Lower leg skin (tissue), 4 donors: ENCODE data around the gene TEPSIN. TPM values are rescaled to one million over a fixed set of nuclear protein-coding genes. Genes with fewer than 3 reads are reported as not detected.

Source experiments
- DNase-seq, 2 donors: peaks; one replicate each; pipeline ENCODE4 v3.0.0-alpha.2; 2019; ENCODE audit warnings: low spot score in 2 of 2
- H3K4me3 ChIP-seq: fragments of 200-600 bp; sonication (generic); 2 replicates; pipeline ENCODE4 v1.5.1; 2017; ENCODE audit warnings: mild to moderate bottlenecking, low read depth; ENCODE audit not compliant: poor library complexity, severe bottlenecking
- CTCF ChIP-seq, 3 donors: fragments of 450-650 bp; IDR thresholded peaks; one replicate each; pipeline ENCODE4 v1.5.1; 2016; ENCODE audit warnings: antibody characterized with exemption in 3 of 3, mild to moderate bottlenecking in 3 of 3, moderate library complexity in 2 of 3
- POLR2A ChIP-seq, 2 donors: fragments of 450-650 bp; IDR thresholded peaks; one replicate each; pipeline ENCODE4 v1.6.1; 2016 to 2017; ENCODE audit warnings: antibody characterized with exemption in 2 of 2, mild to moderate bottlenecking in 1 of 2, moderate library complexity in 1 of 2
- WGBS, 2 donors: methylation state at CpG; one replicate each; pipeline ENCODE4 v1.1.5; 2018; 5-methylcytosine and 5-hydroxymethylcytosine counted together
- intact Hi-C: fragments of 100-400 bp; cut with DNase I; formaldehyde crosslinking; loops from one replicate; pipeline ENCODE4 v1.15.0; 2023; ENCODE audit warnings: low total_unique reads
- total RNA-seq, 4 donors: library from RNA; depleted of rRNA; stranded (reverse); fragments of >200 nt; gene quantifications; one replicate each; pipeline ENCODE4 v1.1.0, GENCODE V29; 2016

Gene TEPSIN
- total RNA-seq, 4 donors from 2014 or later, result 40.7 to 104 (median 62.6) TPM

GRCh38 chr17:81208651-81209050 is 30.2 kb downstream of the TEPSIN start:
- DNase-seq, result no peak
- intact Hi-C loops, result no loop called here
- no peak for TF ChIP-seq CTCF (IDR thresholded peaks at IDR 0.05)
- TF ChIP-seq POLR2A (IDR thresholded peaks at IDR 0.05), result no peak
- 94 to 97% methylated on average over 10 of the region's 10 CpGs for WGBS, 2 donors
- no peak overlapping the region for H3K4me3 ChIP-seq

- H3K4me3 ChIP-seq, result no peak overlapping the region
- 83 to 87% methylated on average over 20 to 21 of the region's 21 CpGs for WGBS, 2 donors
- intact Hi-C loops, result no loop called here
- TF ChIP-seq CTCF (IDR thresholded peaks at IDR 0.05) (no peak), POLR2A (IDR thresholded peaks at IDR 0.05) (no peak)
- DNase-seq, result no peak
Observed at GRCh38 chr17:81207610-81208581, 31.0 kb downstream of the TEPSIN start.

- no peak for DNase-seq
- no peak overlapping the region for H3K4me3 ChIP-seq
- intact Hi-C loops, result no loop called here
- TF ChIP-seq CTCF (IDR thresholded peaks at IDR 0.05), result no peak
- TF ChIP-seq POLR2A (IDR thresholded peaks at IDR 0.05), result no peak
- WGBS, 2 donors, result 92 to 94% methylated on average over 12 of the region's 12 CpGs
Observed at GRCh38 chr17:81206657-81207056, 32.2 kb downstream of the TEPSIN start.

GRCh38 chr17:81206166-81206565 is 32.7 kb downstream of the TEPSIN start:
- no peak overlapping the region for H3K4me3 ChIP-seq
- WGBS, 2 donors, result 79 to 82% methylated on average over 4 of the region's 4 CpGs
- intact Hi-C loops, result no loop called here
- DNase-seq, result no peak
- no peak for TF ChIP-seq CTCF (IDR thresholded peaks at IDR 0.05)
- TF ChIP-seq POLR2A (IDR thresholded peaks at IDR 0.05), result no peak

GRCh38 chr17:81204578-81204977 is 34.3 kb downstream of the TEPSIN start:
- 50 to 59% methylated on average over 9 to 10 of the region's 10 CpGs for whole genome bisulfite sequencing, 2 donors
- no peak for DNase-seq
- TF ChIP-seq CTCF (IDR thresholded peaks at IDR 0.05), result no peak
- TF ChIP-seq POLR2A (IDR thresholded peaks at IDR 0.05), result no peak
- intact Hi-C loops, result no loop called here
- H3K4me3 ChIP-seq, result no peak overlapping the region
